Gastrocnemius medialis (tissue), 4 donors: Measurements from ENCODE around the gene GRIK4.

ENCODE experiments used
- CTCF ChIP-seq, 5 experiments: fragments of 450-650 bp in 3 of 5; fragments of 200-600 bp in 2 of 5; sonication (generic) in 2 of 5; IDR thresholded peaks in 4 of 5; conservative IDR thresholded peaks in 1 of 5; 1 replicate in 4 of 5; 2 replicates in 1 of 5; pipeline ENCODE4 v1.5.1; 2016 to 2019; ENCODE audit warnings: antibody characterized with exemption in 5 of 5, mild to moderate bottlenecking in 3 of 5, moderate library complexity in 3 of 5
- POLR2A ChIP-seq, 2 donors: fragments of 450-650 bp; IDR thresholded peaks; one replicate each; pipeline ENCODE4 v1.6.1; 2017; ENCODE audit warnings: antibody characterized with exemption in 2 of 2, mild to moderate bottlenecking in 2 of 2, moderate library complexity in 2 of 2

DNA sequence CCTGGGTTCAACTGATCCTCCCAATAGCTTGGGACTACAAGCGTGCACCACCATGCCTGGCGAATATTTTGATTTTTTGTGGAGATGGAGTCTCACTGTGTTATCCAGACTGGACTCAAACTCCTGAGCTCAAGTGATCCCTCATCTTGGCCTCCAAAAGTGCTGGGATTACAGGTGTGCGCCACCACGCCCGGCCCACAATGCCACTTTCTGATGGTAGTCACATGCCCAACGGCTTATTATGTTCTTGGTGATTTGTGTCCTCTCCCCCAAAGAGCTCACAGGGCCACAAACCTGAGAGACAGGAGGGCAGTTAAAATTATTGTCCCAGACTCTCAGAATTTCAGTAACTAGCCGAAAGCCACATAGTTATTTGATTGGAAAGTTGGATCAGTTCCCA is 9.6 kb downstream of the GRIK4 start:
- no peak for TF ChIP-seq POLR2A (IDR thresholded peaks at IDR 0.05)
- TF ChIP-seq CTCF (IDR thresholded peaks at IDR 0.05 in 4 of 5, conservative IDR thresholded peaks at IDR 0.05 in 1 of 5): no peak
